IMR-90 (cell line): ENCODE data around the gene NKAIN1. TPM values are rescaled to one million over a fixed set of nuclear protein-coding genes. Genes with fewer than 3 reads are reported as not detected.

Experiments used
- ATAC-seq: fragments of 200-7000 bp; cut with Tn5 transposase; 2 replicates; pipeline ENCODE4 v1.9.1; 2020; ENCODE audit warnings: low read depth, mild to moderate bottlenecking, moderate library complexity
- BruUV-seq: library from RNA; stranded (reverse); fragments of 400-500 nt; replicated peaks from 2 replicates; lab custom pipeline; 2021; lab: Mats Ljungman, UMichigan
- CTCF ChIA-PET: fragments of 300-600 bp; formaldehyde crosslinking; extraction: SDS; loops from one replicate; lab custom pipeline; 2021; ENCODE audit warnings: antibody characterized with exemption; lab: Yijun Ruan, JAX
- POLR2A ChIA-PET: fragments of 300-600 bp; sonication (Branson Sonifier 250); formaldehyde crosslinking; loops from one replicate; lab custom pipeline; 2022; ENCODE audit warnings: antibody characterized with exemption; ENCODE audit not compliant: unreplicated experiment; lab: Charles Lee
- DNase-seq: peaks from one replicate; pipeline ENCODE4 v3.0.0; 2013
- H2AFZ ChIP-seq: replicated peaks from 2 replicates; pipeline ENCODE3; 2013; ENCODE audit warnings: low read length, mild to moderate bottlenecking; ENCODE audit not compliant: poor library complexity
- H2AK5ac ChIP-seq: 2 replicates; pipeline ENCODE4 v1.6.1; 2013; ENCODE audit warnings: low read depth, low read length, inconsistent platforms
- H2AK9ac ChIP-seq: replicated peaks from 2 replicates; pipeline ENCODE3; 2013; ENCODE audit warnings: mild to moderate bottlenecking, low read depth, low read length, moderate library complexity; ENCODE audit not compliant: poor library complexity
- H2BK120ac ChIP-seq: 2 replicates; pipeline ENCODE4 v1.6.1; 2013; ENCODE audit warnings: low read depth, low read length, inconsistent platforms
- H2BK15ac ChIP-seq: 3 replicates; pipeline ENCODE4 v1.6.1; 2013; ENCODE audit warnings: low read depth, low read length, inconsistent platforms
- H2BK20ac ChIP-seq: 2 replicates; pipeline ENCODE4 v1.6.1; 2013; ENCODE audit warnings: low read depth, mild to moderate bottlenecking, inconsistent platforms, low read length, moderate library complexity
- H2BK5ac ChIP-seq: 2 replicates; pipeline ENCODE4 v1.6.1; 2013; ENCODE audit warnings: mild to moderate bottlenecking, low read depth, low read length, inconsistent platforms; ENCODE audit not compliant: poor library complexity, severe bottlenecking
- H3K14ac ChIP-seq: replicated peaks from 2 replicates; pipeline ENCODE4 v1.6.1; 2013; ENCODE audit warnings: low read depth, low read length, inconsistent platforms
- H3K18ac ChIP-seq: 2 replicates; pipeline ENCODE4 v1.6.1; 2013; ENCODE audit warnings: low read depth, low read length, control low read depth
- H3K23ac ChIP-seq: 2 replicates; pipeline ENCODE4 v1.6.1; 2013; ENCODE audit warnings: low read depth, low read length, inconsistent platforms
- H3K27ac ChIP-seq: 2 replicates; pipeline ENCODE4 v1.5.1; 2013; ENCODE audit warnings: mild to moderate bottlenecking, control low read depth, low read length; ENCODE audit not compliant: insufficient read depth
- H3K27me3 ChIP-seq: 2 replicates; pipeline ENCODE4 v1.6.1; 2013; ENCODE audit warnings: low read length; ENCODE audit not compliant: control insufficient read depth, insufficient read depth
- H3K36me3 ChIP-seq: 2 replicates; pipeline ENCODE4 v1.6.1; 2013; ENCODE audit warnings: low read length, mixed read lengths; ENCODE audit not compliant: control insufficient read depth, insufficient read depth
- H3K4ac ChIP-seq: 2 replicates; pipeline ENCODE4 v1.6.1; 2013; ENCODE audit warnings: low read depth, low read length, inconsistent platforms
- H3K4me1 ChIP-seq: 2 replicates; pipeline ENCODE4 v1.6.1; 2013; ENCODE audit warnings: low read length, mixed read lengths; ENCODE audit not compliant: control insufficient read depth, insufficient read depth
- H3K4me2 ChIP-seq: 2 replicates; pipeline ENCODE4 v1.6.1; 2013; ENCODE audit warnings: low read depth, mild to moderate bottlenecking, control low read depth, low read length, moderate library complexity
- H3K4me3 ChIP-seq: 2 replicates; pipeline ENCODE4 v1.5.1; 2013; ENCODE audit warnings: low read depth, mild to moderate bottlenecking, control low read depth, low read length, moderate library complexity; ENCODE audit not compliant: insufficient read depth
- H3K56ac ChIP-seq: 2 replicates; pipeline ENCODE4 v1.6.1; 2013; ENCODE audit warnings: low read length, inconsistent platforms; ENCODE audit not compliant: insufficient read depth; ENCODE audit errors: extremely low read depth
- H3K79me1 ChIP-seq, 2 experiments: 2 replicates each; pipeline ENCODE4 v1.6.1; 2013; ENCODE audit warnings: low read length in 2 of 2, inconsistent platforms in 1 of 2, low read depth in 1 of 2
- H3K9ac ChIP-seq: 2 replicates; pipeline ENCODE4 v1.6.1; 2013; ENCODE audit warnings: low read depth, low read length, control low read depth
- H3K9me1 ChIP-seq: 2 replicates; pipeline ENCODE4 v1.6.1; 2013; ENCODE audit warnings: low read length, inconsistent platforms; ENCODE audit not compliant: insufficient read depth
- H3K9me3 ChIP-seq: 2 replicates; pipeline ENCODE4 v1.6.1; 2013; ENCODE audit warnings: low read length; ENCODE audit not compliant: control insufficient read depth, insufficient read depth
- H4K20me1 ChIP-seq: 2 replicates; pipeline ENCODE4 v1.6.1; 2013; ENCODE audit warnings: low read length, inconsistent platforms; ENCODE audit not compliant: insufficient read depth
- H4K5ac ChIP-seq: 2 replicates; pipeline ENCODE4 v1.6.1; 2013; ENCODE audit warnings: mild to moderate bottlenecking, low read depth, low read length, control low read depth
- H4K8ac ChIP-seq, 2 experiments: 2 replicates each; pipeline ENCODE4 v1.6.1; 2013; ENCODE audit warnings: low read depth in 2 of 2, low read length in 2 of 2, control low read depth in 1 of 2, inconsistent platforms in 1 of 2
- H4K91ac ChIP-seq: 2 replicates; pipeline ENCODE4 v1.6.1; 2013; ENCODE audit warnings: low read depth, low read length, inconsistent platforms; ENCODE audit not compliant: insufficient read depth
- CHD1 ChIP-seq: IDR thresholded peaks from 2 replicates; pipeline ENCODE4 v1.6.1; 2012; ENCODE audit warnings: low read depth, low read length, improper control_type of control experiment
- WGBS, 2 experiments: methylation state at CpG; one replicate each; pipeline versions ENCODE4 v1.1.5 to v1.1.7; 2013; ENCODE audit warnings: missing lambda C conversion rate in 2 of 2; ENCODE audit not compliant: insufficient read length in 1 of 2; ENCODE audit errors: extremely low coverage in 2 of 2; 5-methylcytosine and 5-hydroxymethylcytosine counted together
- dilution Hi-C: fragments of 300-500 bp; cut with HindIII; formaldehyde crosslinking; loops from one replicate; pipeline ENCODE4 v1.14.3; 2018; ENCODE audit warnings: low sequenced_read_pairs; ENCODE audit not compliant: unreplicated experiment
- in situ Hi-C: fragments of 300-500 bp; cut with MboI; formaldehyde crosslinking; loops from 3 replicates; pipeline ENCODE4 v1.14.3; 2019; ENCODE audit warnings: low sequenced_read_pairs, inconsistent platforms, mixed read lengths
- intact Hi-C: fragments of 100-400 bp; cut with micrococcal nuclease; formaldehyde crosslinking; loops from 2 replicates; pipeline ENCODE4 v1.10.0; 2022
- polyA plus RNA-seq, 3 experiments: library from polyadenylated mRNA; depleted of rRNA; stranded (reverse); fragments of >200 nt; gene quantifications; 2 replicates each; pipeline ENCODE4 v1.2.3, GENCODE V29; 2012; ENCODE audit warnings: low replicate concordance in 1 of 3
- total RNA-seq: library from RNA; depleted of rRNA; stranded (reverse); fragments of >200 nt; gene quantifications from 2 replicates; pipeline ENCODE4 v1.2.3, GENCODE V29; 2012

NKAIN1 gene
- total and polyA plus RNA-seq, 2 of the 4 experiments (the other 2 are of a cell fraction), result under 0.01 to 0.09 TPM

DNA sequence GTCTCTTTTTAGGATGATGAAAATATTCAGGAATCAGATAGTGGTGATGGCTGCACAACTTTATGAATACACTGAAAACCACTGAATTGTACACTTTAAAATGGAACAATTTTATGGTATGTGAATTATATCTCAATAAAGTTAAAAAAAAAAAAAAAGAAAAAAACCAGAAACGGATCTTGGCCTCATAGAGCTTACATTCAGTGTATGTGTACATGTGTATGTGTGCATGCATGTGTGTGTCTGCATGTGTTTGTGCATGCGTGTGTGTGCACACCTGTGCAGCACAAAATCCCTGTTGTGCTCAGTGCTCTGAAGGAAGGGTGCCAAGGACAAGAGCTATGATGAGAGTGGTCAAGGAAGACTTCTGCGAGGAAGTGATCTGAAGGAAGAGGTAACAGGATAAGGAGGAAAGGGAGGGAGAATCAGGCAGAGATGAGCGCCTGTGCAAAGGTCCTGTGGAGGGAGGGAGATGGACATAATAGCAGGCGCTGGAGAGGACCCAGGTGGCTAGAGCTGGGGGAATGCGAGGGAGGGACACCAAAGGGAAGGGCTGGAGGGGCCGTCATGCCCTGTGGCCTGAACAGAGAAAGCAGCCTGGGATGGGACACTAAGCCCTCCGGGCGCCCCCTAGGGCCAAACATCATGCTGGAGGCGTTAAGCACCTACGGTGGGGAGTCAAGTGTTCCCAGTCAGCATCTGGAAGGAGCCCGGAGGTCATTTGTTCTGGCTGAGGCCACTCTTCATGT is 25.2 kb downstream of the NKAIN1 start:
- 73% methylated on average over 4 of the region's 12 CpGs; no CpG with 5 or more reads in 1 of the 2 experiments for WGBS, 2 experiments
- CTCF ChIA-PET, result no interaction called here

More for the DNA sequence above, 25.2 kb downstream of the NKAIN1 start:
- H3K4ac ChIP-seq, result no peak overlapping the region
- no peaks in the 10 kb centered on the region for H3K36me3 ChIP-seq
- H3K79me1 ChIP-seq, result no peaks in the 10 kb centered on the region
- H3K14ac ChIP-seq, result no peak overlapping the region
- POLR2A ChIA-PET, result no interaction called here
- intact Hi-C loops (no loop called here), dilution Hi-C loops (no loop called here), in situ Hi-C loops (no loop called here)
- no peak for DNase-seq
- no peak for TF ChIP-seq CHD1
- no peak for ATAC-seq
- no peak overlapping the region for H3K18ac ChIP-seq
- no peak overlapping the region for H2AK5ac ChIP-seq
- no peak overlapping the region for H2AK9ac ChIP-seq
- no peaks in the 10 kb centered on the region for H3K4me1 ChIP-seq
- H4K8ac ChIP-seq, result no peak overlapping the region
- no TSS peak for BruUV-seq
- H4K5ac ChIP-seq, result no peak overlapping the region
- H2BK20ac ChIP-seq, result no peak overlapping the region
- no peak overlapping the region for H3K27ac ChIP-seq
- H3K23ac ChIP-seq, result no peak overlapping the region
- no peak overlapping the region for H2BK120ac ChIP-seq
- H4K91ac ChIP-seq, result no peak overlapping the region
- H3K9me1 ChIP-seq, result no peaks in the 10 kb centered on the region
- peaks cover 7% of the 10 kb centered on the region for H3K9me3 ChIP-seq
- no peak overlapping the region for H3K56ac ChIP-seq
- H2AFZ ChIP-seq, result peak overlapping the region; percentile 5
- no peak overlapping the region for H3K9ac ChIP-seq
- peaks cover 20% of the 10 kb centered on the region for H3K27me3 ChIP-seq
- H3K4me2 ChIP-seq, result no peak overlapping the region
- H3K4me3 ChIP-seq, result no peak overlapping the region
- no peak overlapping the region for H2BK5ac ChIP-seq
- no peaks in the 10 kb centered on the region for H4K20me1 ChIP-seq
- H2BK15ac ChIP-seq, result no peak overlapping the region
